D721Med (cell line): Measurements from ENCODE around the gene SP3.

ENCODE experiments used
- DNase-seq: peaks from one replicate; pipeline ENCODE4 v3.0.0; 2011; ENCODE audit warnings: low spot score; ENCODE audit not compliant: insufficient read length
- FAIRE-seq: peaks from 2 replicates; lab custom pipeline; 2011; peaks lifted over from hg19 to GRCh38; lab: Jason Lieb, UNC
- CTCF ChIP-seq: IDR thresholded peaks from 2 replicates; pipeline ENCODE4 v1.5.1; 2012; ENCODE audit warnings: mild to moderate bottlenecking, control low read depth; ENCODE audit not compliant: insufficient read depth; ENCODE audit errors: missing control alignments

Gene SP3

GRCh38 chr2:173869244-173870229, 95.6 kb downstream of the SP3 start:
- DNase-seq (no peak), FAIRE-seq (no peak)
- TF ChIP-seq CTCF, result no peak

GRCh38 chr2:173868406-173868805, 96.8 kb downstream of the SP3 start:
- no peak for TF ChIP-seq CTCF
- DNase-seq, result no peak
- no peak for FAIRE-seq

GRCh38 chr2:173866874-173867618, 98.1 kb downstream of the SP3 start:
- TF ChIP-seq CTCF, result no peak
- DNase-seq (no peak), FAIRE-seq (no peak)

GRCh38 chr2:173865971-173866873, 99.0 kb downstream of the SP3 start:
- FAIRE-seq (no peak), DNase-seq (no peak)
- TF ChIP-seq CTCF, result no peak

GRCh38 chr2:173862612-173863217, 102.5 kb downstream of the SP3 start:
- FAIRE-seq (no peak), DNase-seq (no peak)
- no peak for TF ChIP-seq CTCF

- no peak for FAIRE-seq
- no peak for TF ChIP-seq CTCF
Measured at GRCh38 chr2:173860566-173860965, 104.6 kb downstream of the SP3 start.

More at GRCh38 chr2:173860566-173860965, 104.6 kb downstream of the SP3 start:
- DNase-seq, result no peak
